Measurements from ENCODE around the gene ZBTB8A.

DNA sequence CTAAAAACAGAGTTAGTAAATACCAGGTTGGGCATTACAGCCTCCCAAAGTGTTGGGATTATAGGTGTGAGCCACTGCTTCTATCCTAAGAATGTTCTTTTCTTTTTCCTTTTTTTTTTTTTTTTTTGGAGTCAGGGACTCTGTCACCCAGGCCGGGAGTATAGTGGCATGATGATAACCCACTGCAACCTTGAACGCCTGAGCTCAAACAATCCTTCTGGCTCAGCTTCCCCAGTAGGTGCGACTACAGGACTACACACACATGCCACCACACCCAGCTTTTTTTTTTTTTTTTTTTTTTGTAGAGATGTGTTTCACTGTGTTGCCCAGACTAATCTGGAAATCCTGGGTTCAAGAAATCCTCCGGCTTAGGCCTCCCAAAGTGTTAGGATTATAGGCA is 105.2 kb downstream of the ZBTB8A start:
- TF ChIP-seq, protein P1, sequence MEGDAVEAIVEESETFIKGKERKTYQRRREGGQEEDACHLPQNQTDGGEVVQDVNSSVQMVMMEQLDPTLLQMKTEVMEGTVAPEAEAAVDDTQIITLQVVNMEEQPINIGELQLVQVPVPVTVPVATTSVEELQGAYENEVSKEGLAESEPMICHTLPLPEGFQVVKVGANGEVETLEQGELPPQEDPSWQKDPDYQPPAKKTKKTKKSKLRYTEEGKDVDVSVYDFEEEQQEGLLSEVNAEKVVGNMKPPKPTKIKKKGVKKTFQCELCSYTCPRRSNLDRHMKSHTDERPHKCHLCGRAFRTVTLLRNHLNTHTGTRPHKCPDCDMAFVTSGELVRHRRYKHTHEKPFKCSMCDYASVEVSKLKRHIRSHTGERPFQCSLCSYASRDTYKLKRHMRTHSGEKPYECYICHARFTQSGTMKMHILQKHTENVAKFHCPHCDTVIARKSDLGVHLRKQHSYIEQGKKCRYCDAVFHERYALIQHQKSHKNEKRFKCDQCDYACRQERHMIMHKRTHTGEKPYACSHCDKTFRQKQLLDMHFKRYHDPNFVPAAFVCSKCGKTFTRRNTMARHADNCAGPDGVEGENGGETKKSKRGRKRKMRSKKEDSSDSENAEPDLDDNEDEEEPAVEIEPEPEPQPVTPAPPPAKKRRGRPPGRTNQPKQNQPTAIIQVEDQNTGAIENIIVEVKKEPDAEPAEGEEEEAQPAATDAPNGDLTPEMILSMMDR (IDR thresholded peaks at IDR 0.05), result no peak
- TF ChIP-seq EZH2phosphoT487 (IDR thresholded peaks at IDR 0.05) (no peak), EZH2 (IDR thresholded peaks at IDR 0.05) (no peak)

All from neural progenitor cell (in vitro differentiated cells).